ENCODE measurements around the gene TSHZ2.
A peak's percentile ranks its signal among the peaks of the same experiment; 100 is the strongest.

The TSHZ2 gene

DNA sequence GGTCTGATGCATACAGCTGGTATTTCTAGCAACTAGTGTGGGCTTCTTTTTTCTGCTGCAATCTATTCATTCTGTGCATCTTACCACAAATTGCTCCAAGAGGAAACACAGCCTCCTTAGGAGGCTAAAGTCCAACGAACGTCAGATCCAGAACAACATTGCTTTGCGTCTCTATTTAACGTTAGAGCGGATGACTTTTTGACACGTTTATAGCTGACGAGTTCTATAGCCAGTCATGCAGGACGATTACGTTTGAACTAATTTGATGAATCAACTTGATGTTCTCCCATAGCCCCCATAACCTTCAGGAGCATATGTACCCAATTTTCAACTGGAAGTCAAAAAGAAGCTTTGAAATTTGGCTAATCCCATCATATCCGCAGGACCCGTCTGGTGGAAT lies 59.9 kb downstream of the TSHZ2 start:
- no peak for DNase-seq

DNA sequence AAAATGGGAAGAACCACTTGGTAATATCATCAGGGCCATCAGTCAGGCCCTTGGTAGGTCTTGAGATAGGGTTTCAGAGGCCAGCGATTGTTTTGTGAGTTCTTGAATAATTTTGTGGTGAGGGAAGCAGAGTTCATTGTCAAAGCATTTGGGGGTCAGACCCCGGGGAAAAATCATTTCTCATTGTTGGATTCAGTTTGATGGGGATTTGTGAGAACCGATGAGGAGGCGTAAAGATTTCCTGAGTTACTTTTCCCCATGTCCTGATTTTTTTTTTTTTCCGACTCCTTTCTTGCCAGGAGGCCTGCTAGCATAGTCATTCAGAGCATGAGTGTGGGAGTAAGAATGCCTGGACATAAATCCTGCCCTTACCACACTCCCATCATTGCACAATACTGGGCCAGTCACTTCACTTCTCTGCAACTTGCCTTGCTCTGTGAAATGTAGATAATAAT lies 60.3 kb downstream of the TSHZ2 start:
- no peak for DNase-seq

GRCh38 chr20:53033176-53033575 lies 61.0 kb downstream of the TSHZ2 start:
- DNase-seq: no peak

- DNase-seq: no peak
These were observed 62.7 kb downstream of the TSHZ2 start for GRCh38 chr20:53034899-53035298.

DNA sequence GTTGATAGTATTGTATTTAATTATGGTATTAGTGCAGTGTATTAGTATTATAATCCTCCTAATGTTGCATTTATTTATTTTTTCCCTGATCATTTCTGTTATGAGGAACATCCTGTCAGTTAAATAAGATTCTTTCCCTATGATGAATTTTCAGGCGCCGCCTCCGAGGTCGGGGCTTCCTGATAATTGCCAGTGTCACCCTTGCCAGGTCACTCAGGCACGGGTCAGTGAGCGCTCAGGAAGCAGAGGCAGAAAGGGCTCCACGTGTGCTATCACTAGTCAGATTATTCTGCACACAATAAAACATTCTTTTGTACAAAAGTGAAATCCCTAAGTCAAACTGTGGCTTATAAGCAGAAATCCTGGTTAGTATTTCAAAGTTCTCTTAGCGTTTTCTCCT lies 64.8 kb downstream of the TSHZ2 start:
- peak; percentile 67 for DNase-seq

- no peak for DNase-seq
These were observed 65.5 kb downstream of the TSHZ2 start for GRCh38 chr20:53037621-53038020.

DNA sequence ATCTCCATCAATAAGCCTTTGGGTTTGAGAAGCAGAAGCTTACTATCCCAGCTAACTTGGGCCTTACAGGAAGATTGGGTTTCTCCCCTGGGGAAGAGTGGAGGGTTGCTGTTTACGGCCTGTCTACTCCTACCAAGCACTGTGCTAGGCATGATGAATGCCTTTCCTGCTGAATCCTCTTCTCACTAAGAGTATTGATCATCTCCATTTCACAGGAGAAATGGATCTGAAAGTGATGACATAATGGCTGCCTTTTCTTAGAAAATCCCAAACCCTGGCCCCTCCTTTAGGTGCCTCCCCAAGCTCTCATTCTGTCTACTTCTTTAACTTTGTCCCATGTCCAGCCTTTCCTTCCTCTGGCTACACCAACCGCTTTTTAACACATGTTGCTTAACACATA lies 66.1 kb downstream of the TSHZ2 start:
- no peak for DNase-seq

- peak; percentile 99 for DNase-seq
These were observed 68.8 kb downstream of the TSHZ2 start for GRCh38 chr20:53040693-53041589.

- no peak for DNase-seq
These were observed 70.4 kb downstream of the TSHZ2 start for GRCh38 chr20:53042521-53042920.

- no peak for DNase-seq
These were observed 72.1 kb downstream of the TSHZ2 start for GRCh38 chr20:53044296-53044695.

GRCh38 chr20:53045941-53046340 lies 73.8 kb downstream of the TSHZ2 start:
- DNase-seq: no peak

GRCh38 chr20:53047203-53047602 lies 75.0 kb downstream of the TSHZ2 start:
- no peak for DNase-seq

GRCh38 chr20:53048387-53048786 lies 76.2 kb downstream of the TSHZ2 start:
- DNase-seq: no peak

GRCh38 chr20:53050338-53050737 lies 78.2 kb downstream of the TSHZ2 start:
- no peak for DNase-seq

DNA sequence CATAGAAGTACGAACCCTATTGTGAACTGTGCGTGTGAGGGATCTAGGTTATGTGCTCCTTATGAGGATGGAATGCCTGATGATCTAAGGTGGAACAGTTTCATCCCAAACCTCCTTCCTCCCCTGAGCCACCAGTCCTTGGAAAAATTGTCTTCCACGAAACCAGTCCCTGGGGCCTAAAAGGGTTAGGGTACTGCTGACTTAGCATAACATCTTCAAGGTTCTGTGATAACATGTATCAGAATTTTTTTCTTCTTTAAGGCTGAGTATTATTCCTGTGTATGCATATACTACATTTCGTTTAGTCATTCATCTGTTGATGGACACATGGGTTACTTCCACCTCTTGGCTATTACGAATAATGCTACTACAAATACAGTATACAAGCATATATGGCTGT lies 80.2 kb downstream of the TSHZ2 start:
- DNase-seq: no peak

- DNase-seq: no peak
These were observed 81.4 kb downstream of the TSHZ2 start for GRCh38 chr20:53053595-53053994.

GRCh38 chr20:53055367-53056067 lies 83.4 kb downstream of the TSHZ2 start:
- DNase-seq: no peak

GRCh38 chr20:53057579-53057978 lies 85.4 kb downstream of the TSHZ2 start:
- DNase-seq: no peak

DNA sequence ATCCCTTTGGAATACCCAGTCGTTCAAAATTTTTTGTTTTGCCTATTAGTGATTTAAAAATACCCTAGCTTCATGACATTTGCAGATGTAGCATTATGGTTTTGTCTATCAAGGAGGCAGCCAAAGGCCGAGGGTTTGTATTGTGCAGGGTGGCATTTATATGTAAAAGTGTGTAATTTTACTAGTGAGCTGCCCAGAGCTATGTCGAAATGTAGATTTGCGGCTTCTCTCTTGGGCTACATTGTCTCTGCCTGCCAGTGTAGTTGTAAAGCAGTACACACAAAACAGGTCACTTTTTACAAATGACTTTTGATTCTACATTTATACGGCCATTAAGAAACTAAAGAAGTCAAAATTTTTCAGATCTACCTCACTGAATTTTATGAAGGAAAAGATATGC lies 87.7 kb downstream of the TSHZ2 start:
- no peak for DNase-seq

GRCh38 chr20:53061192-53062108 lies 89.3 kb downstream of the TSHZ2 start:
- no peak for DNase-seq

GRCh38 chr20:53064935-53065334 lies 92.8 kb downstream of the TSHZ2 start:
- no peak for DNase-seq

GRCh38 chr20:53068241-53068640 lies 96.1 kb downstream of the TSHZ2 start:
- no peak for DNase-seq

DNA sequence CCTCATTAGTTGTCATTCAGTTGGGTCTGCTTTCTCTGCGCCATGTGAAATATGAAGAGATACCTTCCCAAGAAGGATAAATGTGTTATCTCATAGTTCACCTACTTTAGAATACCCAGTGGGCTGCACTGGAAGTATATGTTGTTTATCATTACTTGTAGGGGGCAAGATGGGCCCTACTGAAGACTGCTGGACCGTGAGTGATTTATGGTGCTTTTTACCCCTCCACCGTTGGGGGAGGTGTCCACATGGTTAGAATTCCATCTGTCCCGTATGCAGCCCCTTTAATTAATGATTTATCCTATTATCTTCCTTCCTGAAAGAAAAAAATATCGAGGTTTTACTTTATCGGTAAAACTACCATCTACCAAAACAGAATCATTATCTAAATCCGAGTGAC lies 97.0 kb downstream of the TSHZ2 start:
- DNase-seq: no peak
